ENCODE results near the gene SMCO2.

Gene SMCO2

GRCh38 chr12:27446436-27446835 lies at the start of gene SMCO2:
Gene SMCO2, plus strand, starts transcription at chr12:27446736. Its CDS starts 23,896 bp downstream, at chr12:27470632.
- no peak for DNase-seq

GRCh38 chr12:27398466-27398865 lies 48.1 kb upstream of the SMCO2 start:
- DNase-seq = no peak

- DNase-seq = no peak
These were observed 47.5 kb upstream of the SMCO2 start for GRCh38 chr12:27399074-27399473.

GRCh38 chr12:27400856-27401354 lies 45.6 kb upstream of the SMCO2 start:
- no peak for DNase-seq

GRCh38 chr12:27412047-27412446 lies 34.5 kb upstream of the SMCO2 start:
- no peak for DNase-seq

- DNase-seq = no peak
These were observed 23.8 kb upstream of the SMCO2 start for GRCh38 chr12:27422697-27423096.

- DNase-seq = peak; percentile 17
These were observed 21.8 kb upstream of the SMCO2 start for GRCh38 chr12:27424631-27425230.

GRCh38 chr12:27425306-27425705 lies 21.2 kb upstream of the SMCO2 start:
- no peak for DNase-seq

GRCh38 chr12:27426743-27427487 lies 19.6 kb upstream of the SMCO2 start:
- DNase-seq = no peak

GRCh38 chr12:27427824-27428223 lies 18.7 kb upstream of the SMCO2 start:
- DNase-seq = no peak

- no peak for DNase-seq
These were observed 18.1 kb upstream of the SMCO2 start for GRCh38 chr12:27428466-27428865.

GRCh38 chr12:27429606-27430005 lies 16.9 kb upstream of the SMCO2 start:
- no peak for DNase-seq

GRCh38 chr12:27431185-27431584 lies 15.4 kb upstream of the SMCO2 start:
- DNase-seq = no peak

- DNase-seq = peak; percentile 9
These were observed 11.6 kb upstream of the SMCO2 start for GRCh38 chr12:27434673-27435565.

- DNase-seq = no peak
These were observed 10.5 kb upstream of the SMCO2 start for GRCh38 chr12:27436029-27436428.

- DNase-seq = no peak
These were observed 9.8 kb upstream of the SMCO2 start for GRCh38 chr12:27436768-27437167.

GRCh38 chr12:27437839-27438238 lies 8.7 kb upstream of the SMCO2 start:
- no peak for DNase-seq

- DNase-seq = no peak
These were observed 1.2 kb downstream of the SMCO2 start for GRCh38 chr12:27447761-27448160.

GRCh38 chr12:27449026-27449425 lies 2.5 kb downstream of the SMCO2 start:
- DNase-seq = no peak

- DNase-seq = no peak
These were observed 3.5 kb downstream of the SMCO2 start for GRCh38 chr12:27449893-27450534.

- DNase-seq = no peak
These were observed 4.7 kb downstream of the SMCO2 start for GRCh38 chr12:27451036-27451825.

GRCh38 chr12:27453421-27453820 lies 6.9 kb downstream of the SMCO2 start:
- DNase-seq = no peak
